T-helper 2 cell treated with Interferon-gamma antibody and Interleukin-4, amounts not matched to agents 100 ng/mL and 5 ng/mL, for 36 hours (primary cell): ENCODE results near the gene CCDC141. TPM values are rescaled to one million over a fixed set of nuclear protein-coding genes. Genes with fewer than 3 reads are reported as not detected.

Experiments used
- intact Hi-C: fragments of 100-400 bp; cut with micrococcal nuclease; formaldehyde crosslinking; loops from one replicate; pipeline ENCODE4 v1.15.1; 2023
- total RNA-seq: library from RNA; stranded (reverse); gene quantifications from 2 replicates; pipeline ENCODE4 v1.2.3, GENCODE V29; 2022

Gene CCDC141
- total RNA-seq, 1 donor from 2014 or later = 14.5 TPM

DNA sequence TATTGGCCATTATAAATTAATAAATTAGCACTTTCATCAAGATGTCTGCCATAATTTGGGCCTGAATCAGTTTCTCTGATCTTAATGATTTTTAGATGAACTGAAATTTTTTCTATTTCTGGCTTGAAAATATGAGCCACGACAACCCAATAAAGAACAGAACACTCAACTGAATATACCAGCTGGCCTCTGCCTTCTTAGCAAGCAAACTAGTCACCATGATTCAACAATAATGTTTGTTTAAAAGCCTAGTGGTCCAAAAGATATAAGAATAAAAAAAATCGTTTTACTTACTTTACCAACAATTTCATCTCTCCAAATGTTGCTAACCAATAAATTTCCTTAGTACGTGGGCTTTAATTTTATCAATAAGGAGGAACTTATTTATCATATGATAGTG lies 176.0 kb downstream of the CCDC141 start:
- intact Hi-C loops = loop anchor here (5.0 kb wide), 1 partner anchor 57 kb away; no protein-coding TSS in a partner anchor

- intact Hi-C loops = loop anchor here (1.0 to 5.0 kb wide), 2 partner anchors 54 to 160 kb away; no protein-coding TSS in a partner anchor
These were observed 178.4 kb downstream of the CCDC141 start for GRCh38 chr2:178871536-178871935.

DNA sequence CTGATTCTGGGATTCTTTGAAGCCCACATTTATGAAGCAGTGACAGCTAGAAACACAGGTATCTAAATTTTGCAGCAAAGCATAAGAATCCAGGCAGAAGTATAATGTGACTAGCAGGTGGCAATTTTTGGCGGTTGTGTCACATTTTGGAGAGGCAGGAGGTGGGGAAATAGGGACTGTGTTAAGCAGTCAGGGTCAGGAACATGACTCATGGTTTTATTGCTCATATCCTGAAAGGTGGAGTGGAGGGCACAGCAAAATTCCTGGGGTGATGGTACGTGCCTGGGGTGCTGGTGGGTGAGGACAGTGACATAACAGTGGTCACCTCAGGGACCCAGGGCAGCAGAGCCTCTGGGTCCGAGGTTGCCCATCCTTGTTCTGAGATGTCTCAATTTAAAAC lies 179.2 kb downstream of the CCDC141 start:
- intact Hi-C loops = loop anchor here (1.0 to 5.0 kb wide), 2 partner anchors 53 to 161 kb away; no protein-coding TSS in a partner anchor

DNA sequence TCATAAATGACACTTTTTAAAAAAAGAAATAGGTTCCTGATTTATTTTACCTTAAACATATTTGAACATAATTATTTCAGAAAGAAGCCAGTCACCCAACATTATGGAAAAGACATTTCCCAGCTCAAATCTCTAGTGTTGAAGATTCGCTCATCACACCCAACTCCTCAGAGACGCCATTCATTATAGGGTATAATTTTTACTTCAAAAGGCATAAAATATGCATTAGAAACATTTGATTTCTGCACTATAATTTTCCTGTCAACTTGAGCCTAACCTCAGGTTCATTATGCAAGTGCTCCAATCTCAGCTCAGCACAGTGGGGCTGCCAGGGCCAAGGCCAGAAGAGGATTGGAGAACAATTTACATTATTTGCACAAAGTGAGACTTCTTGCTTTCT lies 183.9 kb downstream of the CCDC141 start:
- intact Hi-C loops = no loop called here

DNA sequence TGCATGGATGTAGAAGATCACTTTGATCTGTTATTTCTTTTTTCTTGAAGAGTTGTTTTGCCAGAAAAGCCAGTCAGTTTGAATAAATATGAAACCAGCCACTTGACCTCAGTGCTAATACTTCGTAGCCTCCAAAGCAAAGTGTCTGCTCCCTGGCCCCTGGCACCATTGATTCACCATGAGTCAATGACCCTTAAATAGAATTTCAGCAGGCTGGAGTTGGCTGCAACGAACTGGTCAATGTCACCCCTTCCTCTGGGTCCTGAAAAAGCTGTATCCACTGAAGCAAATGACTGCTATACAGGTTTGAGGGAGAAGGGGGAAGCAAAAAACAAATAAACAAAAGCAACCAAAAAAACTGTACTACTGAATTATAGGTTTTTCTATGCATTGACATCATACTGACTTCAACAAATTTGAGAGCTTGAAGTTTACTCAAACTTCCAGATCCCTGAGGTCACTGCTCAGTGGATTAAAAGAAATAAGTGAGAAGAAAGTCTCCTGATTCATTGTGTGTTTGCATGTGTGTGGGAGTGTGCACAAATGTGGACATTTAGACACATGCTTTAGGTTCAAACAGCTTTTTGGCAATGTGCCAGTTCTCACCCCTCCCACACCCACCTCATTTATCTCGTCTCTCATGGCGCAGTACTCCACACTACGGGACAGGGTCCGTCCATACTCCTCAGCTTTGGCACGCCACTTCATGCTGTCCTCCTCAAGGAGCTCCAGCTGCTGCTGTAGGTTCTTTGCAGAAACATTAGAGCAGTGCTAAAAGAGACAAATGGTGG lies 184.6 kb downstream of the CCDC141 start:
- intact Hi-C loops = no loop called here

GRCh38 chr2:178863856-178864620 lies 185.9 kb downstream of the CCDC141 start:
- intact Hi-C loops = no loop called here

DNA sequence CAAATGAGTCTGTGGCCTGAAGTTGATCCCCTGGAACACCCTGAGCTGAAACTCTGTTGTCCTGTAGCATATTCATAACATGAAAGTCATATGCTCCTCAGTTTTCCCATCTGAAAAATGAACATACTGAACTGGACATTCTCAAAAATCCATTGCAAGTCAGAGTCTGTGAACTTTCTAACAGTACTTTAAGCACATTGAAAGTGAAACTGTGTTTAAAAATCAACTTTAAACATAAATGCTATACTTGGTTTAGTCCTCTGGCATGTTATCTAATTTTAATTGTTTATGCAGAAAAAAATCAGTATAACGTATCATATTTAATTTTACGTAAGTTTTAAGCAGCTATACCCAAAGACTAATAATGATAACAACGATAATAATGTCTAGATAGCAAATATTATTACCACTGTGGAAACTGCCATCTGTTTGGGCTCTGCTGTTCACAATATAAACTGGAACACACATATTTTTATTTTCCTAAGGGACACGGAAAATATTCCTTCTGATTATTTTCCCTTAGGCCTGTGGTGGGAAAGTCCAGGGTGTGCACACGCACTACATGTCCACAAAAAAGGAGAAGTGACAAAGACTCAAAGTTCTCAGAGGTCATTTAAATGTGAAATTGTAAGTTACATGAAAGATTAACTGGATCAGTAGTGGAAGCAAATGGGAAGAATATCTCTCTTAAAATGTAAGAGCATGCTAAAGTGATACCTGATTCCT lies 186.6 kb downstream of the CCDC141 start:
- intact Hi-C loops = no loop called here

DNA sequence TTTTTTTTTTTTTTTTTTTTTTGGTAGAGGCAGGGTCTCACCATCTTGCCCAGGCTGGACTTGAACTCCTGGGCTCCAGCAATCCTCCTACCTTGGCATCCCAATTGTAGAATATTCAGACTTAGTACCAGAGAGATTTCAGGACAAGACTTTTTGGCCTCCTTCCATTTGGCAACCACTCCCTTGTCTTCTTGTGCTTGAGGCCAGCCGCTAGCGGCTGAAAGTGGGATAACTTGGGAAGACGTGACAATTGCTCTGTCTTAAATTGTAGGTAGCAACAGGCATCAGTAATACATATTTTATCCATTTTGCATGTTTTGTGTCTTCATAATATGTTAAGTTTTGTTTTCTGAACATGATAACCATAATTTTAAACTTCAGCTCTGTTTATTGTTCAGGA lies 189.4 kb downstream of the CCDC141 start:
- intact Hi-C loops = no loop called here

GRCh38 chr2:178859730-178860129 lies 190.2 kb downstream of the CCDC141 start:
- intact Hi-C loops = no loop called here

GRCh38 chr2:178858896-178859625 lies 190.9 kb downstream of the CCDC141 start:
- intact Hi-C loops = no loop called here

GRCh38 chr2:178855151-178855550 lies 194.8 kb downstream of the CCDC141 start:
- intact Hi-C loops = no loop called here

- intact Hi-C loops = no loop called here
These were observed 201.6 kb downstream of the CCDC141 start for GRCh38 chr2:178848335-178848734.

- intact Hi-C loops = no loop called here
These were observed 203.5 kb downstream of the CCDC141 start for GRCh38 chr2:178846458-178846802.

- intact Hi-C loops = no loop called here
These were observed 204.1 kb downstream of the CCDC141 start for GRCh38 chr2:178845566-178846457.

- intact Hi-C loops = no loop called here
These were observed 205.2 kb downstream of the CCDC141 start for GRCh38 chr2:178844701-178845100.

- intact Hi-C loops = no loop called here
These were observed 205.7 kb downstream of the CCDC141 start for GRCh38 chr2:178844269-178844668.

DNA sequence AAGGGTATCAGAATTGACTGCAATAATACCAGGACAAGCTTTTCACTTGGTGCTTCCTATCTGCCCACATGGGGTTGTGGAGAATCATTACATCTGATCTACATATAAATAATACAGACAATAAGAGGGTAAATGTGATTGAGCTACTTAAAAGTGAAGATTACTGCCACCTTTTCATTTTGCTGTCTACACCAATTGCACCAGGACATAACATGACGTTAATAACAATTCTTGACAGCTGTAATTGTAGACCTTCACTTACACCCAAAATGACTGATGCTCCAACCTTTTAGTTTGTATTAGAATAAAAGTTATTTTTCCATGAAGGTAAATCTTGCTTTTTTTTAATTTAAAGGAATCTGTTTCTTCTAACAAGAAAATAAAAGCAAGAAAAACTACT lies 206.2 kb downstream of the CCDC141 start:
- intact Hi-C loops = no loop called here

- intact Hi-C loops = no loop called here
These were observed 213.1 kb downstream of the CCDC141 start for GRCh38 chr2:178836807-178837206.

DNA sequence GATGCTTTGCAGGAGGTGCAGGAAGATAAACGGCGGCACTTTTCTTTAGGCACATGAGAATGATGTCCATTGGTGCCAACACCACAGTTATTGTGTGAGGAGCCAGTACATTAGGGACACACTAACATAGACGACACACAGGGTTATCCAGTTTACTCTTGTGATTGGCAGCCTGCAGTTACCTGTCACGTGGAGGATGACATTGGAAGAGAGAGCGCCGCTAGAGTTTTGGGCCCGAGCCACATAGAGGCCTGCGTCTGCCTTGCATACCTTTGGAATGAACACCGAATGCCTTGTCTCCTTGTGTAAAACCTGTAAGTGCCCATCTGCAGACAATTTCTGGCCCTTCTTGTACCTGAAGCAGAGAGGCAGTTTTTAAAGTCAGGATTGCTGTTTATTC lies 215.9 kb downstream of the CCDC141 start:
- intact Hi-C loops = no loop called here

GRCh38 chr2:178833382-178833781 lies 216.6 kb downstream of the CCDC141 start:
- intact Hi-C loops = no loop called here
